HL-60 (cell line): ENCODE results near the gene CHI3L1.

Experiments used
- CTCF ChIP-seq: IDR thresholded peaks from one replicate; pipeline ENCODE4 v1.5.1; 2011; ENCODE audit warnings: low read length, control low read depth, inconsistent platforms; ENCODE audit not compliant: insufficient read depth
- GABPA ChIP-seq: IDR thresholded peaks from 2 replicates; pipeline ENCODE4 v1.6.1; 2012; ENCODE audit warnings: low read depth
- POLR2AphosphoS5 ChIP-seq: IDR thresholded peaks from 2 replicates; pipeline ENCODE4 v1.6.1; 2012; ENCODE audit warnings: low read depth

DNA sequence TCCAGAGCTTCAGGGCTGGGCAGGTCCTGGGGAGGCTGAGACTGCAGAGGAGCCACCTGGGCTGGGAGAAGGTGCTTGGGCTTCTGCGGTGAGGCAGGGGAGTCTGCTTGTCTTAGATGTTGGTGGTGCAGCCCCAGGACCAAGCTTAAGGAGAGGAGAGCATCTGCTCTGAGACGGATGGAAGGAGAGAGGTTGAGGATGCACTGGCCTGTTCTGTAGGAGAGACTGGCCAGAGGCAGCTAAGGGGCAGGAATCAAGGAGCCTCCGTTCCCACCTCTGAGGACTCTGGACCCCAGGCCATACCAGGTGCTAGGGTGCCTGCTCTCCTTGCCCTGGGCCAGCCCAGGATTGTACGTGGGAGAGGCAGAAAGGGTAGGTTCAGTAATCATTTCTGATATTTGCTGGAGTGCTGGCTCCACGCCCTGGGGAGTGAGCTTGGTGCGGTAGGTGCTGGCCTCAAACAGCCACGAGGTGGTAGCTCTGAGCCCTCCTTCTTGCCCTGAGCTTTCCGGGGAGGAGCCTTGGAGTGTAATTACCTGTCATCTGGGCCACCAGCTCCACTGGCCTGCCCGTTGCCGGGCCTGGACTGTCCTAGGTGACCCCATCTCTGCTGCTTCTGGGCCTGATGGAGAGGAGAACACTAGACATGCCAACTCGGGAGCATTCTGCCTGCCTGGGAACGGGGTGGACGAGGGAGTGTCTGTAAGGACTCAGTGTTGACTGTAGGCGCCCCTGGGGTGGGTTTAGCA lies 20.1 kb downstream of the CHI3L1 start:
- TF ChIP-seq CTCF (peak; percentile 12), POLR2AphosphoS5 (no peak), GABPA (no peak)
